GM12875 (cell line): Measurements from ENCODE around the gene MRPL22.
"Not testable (repeated sequence)": the region's sequence is repeated elsewhere in the genome, so short reads cannot be mapped to it uniquely, and the experiment has no call there.

Source experiments
- H3K4me3 ChIP-seq: one replicate; pipeline ENCODE4 v1.5.1; 2011; ENCODE audit warnings: low read depth, low read length, control low read depth
- CTCF ChIP-seq: IDR thresholded peaks from 2 replicates; pipeline ENCODE4 v1.5.1; 2011; ENCODE audit warnings: low read depth, mild to moderate bottlenecking, control low read depth, inconsistent platforms, low read length, moderate library complexity, borderline replicate concordance; ENCODE audit not compliant: insufficient read depth

Gene MRPL22

DNA sequence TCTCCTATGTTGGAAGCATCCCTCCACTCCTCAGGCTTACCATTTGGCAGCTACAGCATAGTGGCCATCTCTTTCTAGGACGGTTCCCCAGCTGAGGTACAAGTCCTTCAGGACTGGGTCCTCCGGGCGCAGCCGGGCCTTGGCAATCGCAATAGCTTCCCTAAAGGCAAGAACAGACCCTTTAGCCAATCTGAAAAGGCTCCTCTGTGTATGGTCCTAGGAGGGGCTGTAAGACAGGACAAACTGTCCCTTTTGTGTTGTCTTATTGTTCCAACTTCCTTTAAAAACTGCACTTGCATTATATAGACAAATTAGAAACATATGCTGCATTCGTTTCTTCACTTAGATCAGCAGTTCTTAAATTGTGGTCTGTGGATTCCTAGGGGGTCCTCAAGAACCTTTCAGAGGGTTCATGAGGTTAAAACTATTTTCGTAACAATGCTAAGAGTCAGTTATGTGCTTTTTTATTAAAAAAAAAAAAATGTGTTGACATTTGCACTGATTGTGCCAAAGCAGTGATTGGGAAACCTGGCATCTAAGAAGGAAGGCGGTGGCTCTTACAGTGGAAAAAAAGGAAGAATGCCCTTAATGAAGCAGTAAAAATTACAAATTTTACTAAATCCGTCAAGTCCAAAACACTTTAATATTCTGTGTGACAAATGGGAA lies 41.6 kb upstream of the MRPL22 start:
- TF ChIP-seq CTCF = no peak

GRCh38 chr5:154900066-154900465 lies 40.8 kb upstream of the MRPL22 start:
- H3K4me3 ChIP-seq = no peak overlapping the region
- TF ChIP-seq CTCF = no peak

More for the DNA sequence above, 41.6 kb upstream of the MRPL22 start:
- no peak overlapping the region for H3K4me3 ChIP-seq

DNA sequence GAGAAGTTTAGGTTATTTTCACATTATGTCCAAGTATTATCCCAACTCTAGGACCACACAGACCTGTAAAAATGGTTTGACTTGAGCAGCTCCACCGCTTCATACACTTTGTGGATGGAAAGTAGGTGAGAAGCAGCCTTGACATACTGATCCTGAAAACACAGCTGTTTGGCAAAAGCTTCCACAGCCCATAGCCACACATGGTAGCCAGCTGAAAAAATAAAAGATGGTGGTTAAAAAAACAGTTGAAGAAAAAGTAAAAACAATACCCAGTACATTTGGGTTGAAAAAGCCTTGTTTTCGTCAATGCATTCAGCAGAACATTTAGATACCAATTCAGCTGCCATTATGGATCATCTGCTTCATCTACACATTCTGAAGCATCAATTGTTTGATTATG lies 39.6 kb upstream of the MRPL22 start:
- H3K4me3 ChIP-seq = no peak overlapping the region
- TF ChIP-seq CTCF = no peak

GRCh38 chr5:154901913-154902312 lies 39.0 kb upstream of the MRPL22 start:
- no peak for TF ChIP-seq CTCF
- no peak overlapping the region for H3K4me3 ChIP-seq

DNA sequence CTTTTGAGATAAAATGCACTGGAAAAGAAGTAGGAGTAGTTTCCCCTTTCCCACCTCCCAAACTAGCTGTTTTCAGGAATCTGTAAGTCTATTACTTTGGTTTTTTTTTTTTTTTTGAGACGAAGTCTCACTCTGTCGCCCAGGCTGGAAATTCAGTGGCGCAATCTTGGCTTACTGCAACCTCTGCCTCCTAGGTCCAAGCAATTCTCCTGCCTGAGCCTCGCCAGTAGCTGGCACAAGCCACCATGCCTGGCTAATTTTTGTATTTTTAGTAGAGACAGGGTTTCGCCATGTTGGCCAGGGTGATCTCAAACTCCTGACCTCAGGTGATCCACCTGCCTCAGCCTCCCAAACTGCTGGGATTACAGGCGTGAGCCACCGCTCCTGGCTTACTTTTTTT lies 35.3 kb upstream of the MRPL22 start:
- H3K4me3 ChIP-seq = not testable (repeated sequence)

DNA sequence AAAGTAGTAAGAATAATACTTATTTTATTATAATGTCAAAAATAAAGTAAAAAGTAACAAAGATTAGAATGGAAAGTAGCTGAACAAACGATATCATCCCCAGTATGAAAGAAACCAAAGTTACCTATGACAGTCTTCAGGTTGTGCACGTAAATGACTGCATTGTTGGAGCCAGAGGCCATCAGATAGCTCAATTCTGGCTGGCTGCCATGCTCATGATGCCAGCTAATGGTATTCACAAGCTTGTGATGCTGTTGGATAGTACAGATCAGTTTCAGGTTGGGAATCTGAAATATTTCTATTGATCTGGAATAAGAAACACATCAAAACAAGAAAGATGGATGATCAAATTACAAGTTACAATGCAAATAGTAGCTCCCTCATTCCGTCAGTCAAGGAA lies 24.0 kb upstream of the MRPL22 start:
- no peak overlapping the region for H3K4me3 ChIP-seq
- TF ChIP-seq CTCF = no peak

GRCh38 chr5:154917757-154918156 lies 23.1 kb upstream of the MRPL22 start:
- no peak for TF ChIP-seq CTCF
- no peak overlapping the region for H3K4me3 ChIP-seq
